ENCODE results near the gene PYGB. TPM values are rescaled to one million over a fixed set of nuclear protein-coding genes. Genes with fewer than 3 reads are reported as not detected.
"Not testable (repeated sequence)": the region's sequence is repeated elsewhere in the genome, so short reads cannot be mapped to it uniquely, and the experiment has no call there.

Gene PYGB
- polyA plus RNA-seq, 3 donors = 48.4 to 59.9 (median 51.8) TPM

DNA sequence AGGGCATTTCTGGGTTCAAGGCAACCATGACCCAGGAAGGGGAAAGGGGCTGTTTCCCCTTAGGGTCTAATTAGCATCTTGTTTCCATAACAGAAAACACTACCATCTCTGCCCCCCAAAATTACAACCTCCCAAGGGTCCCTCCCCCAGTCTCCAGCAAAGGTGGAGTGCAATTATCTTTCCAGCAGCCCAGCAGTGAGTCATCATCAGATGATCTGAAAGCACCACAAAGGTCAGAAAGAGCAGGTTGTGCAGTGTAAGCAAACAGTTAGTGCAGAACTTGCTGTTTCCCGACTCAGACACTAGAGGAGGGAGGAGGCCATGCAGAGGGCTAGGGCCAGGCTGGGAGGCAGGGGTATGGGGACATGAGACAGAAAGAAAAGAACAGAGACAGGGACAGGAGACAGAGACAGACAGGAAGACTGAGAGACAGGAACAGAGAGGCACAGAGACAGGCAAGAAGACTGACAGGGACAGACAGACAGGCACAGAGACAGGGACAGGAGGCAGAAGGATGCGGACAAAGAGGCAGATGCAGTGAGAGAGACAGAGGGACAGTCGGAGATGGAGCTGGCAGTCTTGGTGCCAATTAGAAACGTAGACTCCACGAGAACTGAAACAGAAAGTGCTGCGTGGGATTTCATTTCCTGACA, 62.5 kb downstream of the PYGB start:
- peak; percentile 9 for DNase-seq

DNA sequence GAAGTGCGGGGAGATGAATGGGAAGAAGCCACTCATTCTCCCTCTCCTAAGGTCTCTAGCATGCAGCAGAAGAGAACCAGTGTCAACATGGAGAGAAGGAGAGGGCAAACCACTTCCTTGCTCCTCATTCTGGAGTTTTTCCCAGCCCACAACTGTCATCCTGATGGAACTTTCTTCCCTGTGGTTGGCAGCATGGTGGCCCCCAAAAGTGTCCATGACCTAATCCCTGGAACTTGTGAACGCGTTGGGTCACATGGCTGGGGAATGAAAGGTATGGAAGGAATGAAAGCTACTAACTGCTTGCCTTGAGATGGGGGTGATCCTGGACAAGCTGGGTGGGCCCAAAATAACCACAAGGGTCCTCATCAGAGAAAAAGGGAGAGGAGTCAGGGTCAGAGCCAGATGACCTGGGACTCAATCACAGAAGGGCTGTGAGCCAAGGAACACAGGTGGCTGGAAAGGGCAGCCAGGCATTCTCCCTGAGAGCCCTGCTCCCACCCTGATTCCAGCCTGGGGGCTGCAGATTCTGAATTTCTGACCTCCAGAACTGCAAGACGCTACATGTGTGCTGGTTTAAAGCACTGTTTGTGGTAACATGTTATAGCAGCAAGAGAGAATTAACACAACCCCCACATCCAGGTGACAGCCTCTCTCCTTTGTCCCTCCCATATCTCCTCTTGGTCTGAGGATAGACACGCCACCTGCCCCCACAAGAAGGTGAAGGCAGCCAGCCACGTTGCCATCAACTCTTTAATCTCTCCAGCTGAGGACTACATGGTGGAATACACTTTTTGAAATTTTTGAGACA, 63.2 kb downstream of the PYGB start:
- no peak for DNase-seq

DNA sequence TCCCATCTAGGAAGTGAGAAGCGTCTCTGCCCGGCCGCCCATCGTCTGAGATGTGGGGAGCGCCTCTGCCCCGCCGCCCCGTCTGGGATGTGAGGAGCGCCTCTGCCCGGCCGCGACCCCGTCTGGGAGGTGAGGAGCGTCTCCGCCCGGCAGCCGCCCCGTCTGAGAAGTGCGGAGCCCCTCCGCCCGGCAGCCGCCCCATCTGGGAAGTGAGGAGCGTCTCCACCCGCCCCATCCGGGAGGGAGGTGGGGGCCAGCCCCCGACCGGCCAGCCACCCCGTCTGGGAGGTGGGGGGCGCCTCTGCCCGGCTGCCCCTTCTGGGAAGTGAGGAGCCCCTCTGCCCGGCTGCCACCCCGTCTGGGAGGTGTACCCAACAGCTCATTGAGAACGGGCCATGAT, 64.8 kb downstream of the PYGB start:
- not testable (repeated sequence) for DNase-seq

DNA sequence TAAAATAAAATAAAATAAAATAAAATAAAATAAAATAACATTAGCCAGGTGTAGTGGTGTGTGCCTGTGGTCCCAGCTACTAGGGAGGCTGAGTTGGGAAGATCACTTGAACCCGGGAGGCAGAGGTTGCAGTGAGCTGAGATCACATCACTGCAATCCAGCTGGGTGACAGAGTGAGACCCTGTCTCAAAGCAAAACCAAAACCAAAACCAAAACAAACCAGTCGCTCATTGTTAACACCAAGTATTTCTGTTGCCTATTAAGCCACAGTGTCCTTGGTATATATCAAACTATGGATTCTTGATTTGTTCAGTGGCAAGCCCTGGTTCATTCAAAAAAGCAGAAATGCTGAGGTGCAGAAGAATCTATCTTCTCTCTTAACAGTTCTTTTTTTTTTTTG, 65.7 kb downstream of the PYGB start:
- DNase-seq = no peak

DNA sequence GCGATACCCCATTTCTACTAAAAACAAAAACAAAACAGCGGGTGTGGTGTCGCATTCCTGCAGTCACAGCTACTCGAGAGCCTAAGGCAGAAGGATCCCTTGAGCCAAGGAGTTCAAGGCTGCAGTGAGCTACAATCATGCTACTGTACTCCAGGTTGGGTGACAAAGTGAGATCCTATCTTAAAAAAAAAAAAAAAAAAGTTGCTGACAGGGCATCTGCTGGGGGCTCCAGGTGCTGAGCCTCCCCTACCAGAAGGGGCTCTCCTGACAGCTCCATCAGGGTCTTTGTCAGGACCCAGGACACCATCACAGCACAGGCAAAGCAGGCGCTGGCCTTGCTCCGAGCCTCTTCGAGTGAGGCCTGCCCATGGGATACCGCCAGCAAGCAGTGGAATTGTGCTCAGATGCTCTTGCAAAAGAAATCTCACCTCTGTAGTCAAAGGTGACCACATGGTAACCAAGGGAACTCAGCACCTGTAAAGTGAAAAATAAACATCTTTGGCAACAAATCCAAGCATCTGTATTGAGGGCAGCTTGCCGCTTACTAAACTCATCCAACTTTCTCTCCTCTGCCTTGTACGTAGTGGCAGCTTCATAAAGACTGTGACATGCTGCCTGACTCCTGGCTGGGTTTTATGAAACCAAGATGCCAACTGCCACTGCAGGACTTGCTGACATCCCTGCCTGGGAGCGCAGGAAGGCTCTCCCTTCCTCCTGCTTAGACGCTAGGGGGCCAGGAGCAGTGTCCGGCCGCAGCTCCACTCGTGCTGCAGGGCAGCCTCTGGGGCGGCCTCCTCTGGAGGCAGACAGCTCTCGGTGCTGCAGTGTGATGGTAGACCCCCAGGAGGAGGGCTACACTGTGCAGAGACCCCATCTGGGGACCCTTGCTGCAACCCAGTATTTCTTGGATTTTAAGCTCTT, 66.9 kb downstream of the PYGB start:
- DNase-seq = no peak

DNA sequence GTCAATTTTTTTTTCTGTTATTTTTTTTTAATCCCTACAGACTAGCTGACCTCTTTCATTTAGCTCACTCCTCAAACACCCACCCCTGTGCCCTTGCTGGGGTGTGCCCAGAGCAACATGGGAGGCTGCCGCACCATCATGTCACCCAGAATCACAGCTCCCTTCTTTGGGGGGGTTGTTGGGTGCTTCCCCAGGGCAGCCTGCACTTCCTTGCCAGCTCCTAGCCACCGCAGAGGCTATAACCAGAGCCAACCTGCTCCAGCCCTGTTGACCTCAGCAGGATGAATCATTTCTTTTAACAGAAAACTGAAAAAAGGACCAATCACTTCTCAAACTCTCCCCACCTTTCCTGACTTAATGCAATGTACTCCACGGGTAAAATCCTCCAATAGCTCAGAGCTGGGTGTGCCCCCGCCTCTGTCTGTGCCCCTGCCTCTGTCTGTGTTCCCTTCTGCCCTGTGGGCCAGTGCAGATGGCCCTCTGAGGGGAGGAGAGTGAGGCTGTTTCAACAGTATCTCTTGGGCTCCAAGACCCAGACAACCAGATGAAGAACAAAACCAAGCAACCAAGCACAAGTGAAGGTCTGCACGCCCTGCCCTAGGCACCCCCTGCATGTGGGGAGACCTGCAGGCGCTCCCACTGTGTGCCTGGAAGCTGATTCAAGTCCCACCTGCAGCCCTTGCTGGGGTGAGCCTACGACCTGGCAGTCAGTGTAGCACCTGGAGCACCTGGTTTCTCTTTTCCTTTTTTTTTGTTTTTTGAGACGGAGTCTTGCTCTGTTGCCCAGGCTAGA, 67.7 kb downstream of the PYGB start:
- DNase-seq = no peak

DNA sequence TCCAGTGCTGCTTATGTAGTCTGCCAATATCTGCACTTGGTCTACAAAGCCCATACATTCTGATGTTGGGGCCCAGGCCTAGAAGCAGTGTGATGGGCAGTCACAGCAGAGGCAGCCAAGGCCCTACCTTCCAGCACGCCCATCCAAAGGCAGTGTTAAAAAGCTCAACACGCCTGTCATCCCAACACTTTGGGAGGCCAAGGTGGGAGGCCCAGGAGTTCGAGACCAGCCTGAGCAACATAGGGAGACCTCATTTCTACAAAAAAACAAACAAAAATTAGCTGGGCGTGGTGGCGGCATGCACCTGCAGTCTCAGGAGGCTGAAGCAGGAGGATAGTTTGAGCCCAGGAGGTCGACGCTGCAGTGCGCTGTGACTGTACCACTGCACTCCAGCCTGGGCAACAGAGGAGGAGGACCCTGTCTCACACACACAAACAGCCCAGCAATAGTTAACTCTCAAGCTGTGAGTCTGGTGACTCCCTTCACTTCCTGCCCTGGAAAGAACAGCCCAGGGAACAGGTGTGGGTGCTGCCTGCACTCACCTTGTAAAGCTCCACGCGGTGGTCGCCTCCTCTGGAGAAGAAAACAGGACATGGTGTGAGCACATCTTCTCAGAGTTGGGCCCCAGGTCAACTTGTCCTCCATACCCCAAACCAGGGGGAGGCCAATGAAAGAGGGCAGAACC, 68.8 kb downstream of the PYGB start:
- DNase-seq = no peak

DNA sequence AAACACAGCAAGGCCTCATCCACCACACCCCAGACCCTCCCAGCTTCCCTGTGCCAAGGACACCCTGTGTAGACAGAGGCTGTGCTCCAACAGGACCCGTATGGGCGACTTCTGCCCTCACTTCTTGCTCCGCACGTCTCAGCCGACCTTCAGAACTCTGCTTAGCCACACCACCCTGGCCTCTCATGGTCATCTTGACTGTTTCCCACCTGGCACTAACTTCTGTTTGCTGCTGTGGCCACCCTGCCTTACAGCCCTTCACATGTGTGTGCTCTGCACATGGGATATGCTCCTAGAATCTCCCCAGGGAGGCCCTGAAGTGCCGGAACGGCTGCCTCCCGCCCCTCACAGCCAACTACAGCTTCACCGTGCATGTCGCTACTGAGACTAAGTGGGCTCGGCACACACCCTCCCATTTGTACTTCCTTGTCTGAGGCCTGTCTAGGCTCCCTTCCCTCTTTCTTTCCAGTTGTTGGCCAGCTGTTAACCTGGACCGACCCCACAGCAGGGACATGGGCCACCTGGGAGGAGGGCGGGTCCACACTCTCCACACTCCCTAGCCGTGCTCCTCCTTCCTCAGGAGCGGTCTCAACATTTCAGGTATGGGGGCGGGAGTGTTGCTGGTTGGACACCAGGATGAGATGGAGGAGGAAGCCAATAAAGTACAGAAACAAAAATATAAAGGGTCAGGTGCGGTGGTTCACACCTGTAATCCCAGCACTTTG, 69.6 kb downstream of the PYGB start:
- DNase-seq = no peak

DNA sequence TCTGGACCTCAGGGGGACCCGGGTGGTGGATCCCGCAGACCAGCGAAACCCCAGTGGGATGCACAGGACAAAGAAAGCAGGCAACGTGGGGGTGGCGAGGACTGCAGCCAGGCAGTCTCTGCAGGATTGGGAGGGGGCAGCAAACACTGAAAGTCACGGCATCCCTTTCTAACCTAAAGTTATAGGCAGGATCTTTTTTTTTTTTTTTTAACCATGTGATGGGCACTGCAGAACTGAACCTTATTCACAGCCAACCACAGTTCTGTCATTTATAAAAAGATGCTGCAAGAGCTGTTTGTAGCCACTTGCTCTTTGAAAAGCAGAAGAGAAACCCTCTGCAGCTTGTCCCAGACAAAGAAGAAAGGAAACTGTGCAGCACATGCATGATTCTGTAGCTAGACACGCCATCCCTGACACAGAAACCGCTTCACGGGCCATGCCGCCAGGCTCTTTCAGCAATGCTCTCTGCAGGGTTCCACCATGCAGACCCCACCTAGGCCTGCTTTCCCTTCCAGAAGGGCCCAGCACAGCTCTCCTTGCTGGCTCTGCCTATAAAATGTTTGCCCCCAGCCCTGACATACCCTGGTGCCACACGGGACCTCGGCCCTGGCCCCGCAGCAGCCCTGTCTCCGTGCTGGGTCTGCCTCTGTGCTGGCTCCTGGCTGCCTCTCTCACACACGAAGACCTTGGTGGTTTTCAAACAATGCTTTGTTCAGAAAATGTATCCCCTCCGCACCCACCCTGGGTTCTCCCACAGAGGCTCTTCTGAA, 70.8 kb downstream of the PYGB start:
- no peak for DNase-seq

DNA sequence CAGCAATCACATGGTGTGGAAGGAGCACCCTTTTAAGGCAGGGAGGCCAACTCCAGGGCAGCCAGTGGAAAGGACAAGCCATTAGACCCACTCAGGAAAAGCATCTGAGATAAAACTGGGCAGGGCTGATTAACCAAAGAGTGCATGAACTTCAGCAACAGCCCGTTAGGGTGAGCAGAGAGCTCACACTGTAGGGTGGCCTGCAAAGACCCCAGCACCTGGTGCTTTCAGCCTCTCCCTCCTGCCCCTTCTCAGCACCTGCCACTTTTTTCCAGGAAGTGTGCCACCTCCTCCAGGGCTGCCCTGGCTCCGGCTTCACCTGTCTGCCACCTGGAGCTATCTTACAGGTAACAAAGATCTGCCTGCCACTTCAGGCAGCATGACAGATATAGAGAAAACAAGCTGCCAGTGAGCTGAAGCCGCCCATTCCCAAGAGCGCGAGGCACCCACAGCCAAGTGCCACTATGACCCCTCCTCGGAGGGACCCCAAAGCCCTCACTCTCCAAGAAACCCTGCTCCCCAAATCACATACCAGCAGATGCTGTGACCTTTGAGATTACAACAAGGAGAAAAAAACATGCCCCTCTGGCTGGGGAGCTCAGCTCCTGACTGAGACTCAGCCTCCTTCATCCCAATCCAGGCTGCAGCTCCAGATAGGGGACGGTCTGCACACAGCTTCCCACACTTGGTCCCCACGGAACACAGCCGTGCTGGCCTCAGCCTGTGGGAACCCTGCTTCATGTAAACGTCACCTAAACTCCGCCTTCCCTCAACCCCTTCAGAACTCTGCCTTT, 71.6 kb downstream of the PYGB start:
- no peak for DNase-seq

DNA sequence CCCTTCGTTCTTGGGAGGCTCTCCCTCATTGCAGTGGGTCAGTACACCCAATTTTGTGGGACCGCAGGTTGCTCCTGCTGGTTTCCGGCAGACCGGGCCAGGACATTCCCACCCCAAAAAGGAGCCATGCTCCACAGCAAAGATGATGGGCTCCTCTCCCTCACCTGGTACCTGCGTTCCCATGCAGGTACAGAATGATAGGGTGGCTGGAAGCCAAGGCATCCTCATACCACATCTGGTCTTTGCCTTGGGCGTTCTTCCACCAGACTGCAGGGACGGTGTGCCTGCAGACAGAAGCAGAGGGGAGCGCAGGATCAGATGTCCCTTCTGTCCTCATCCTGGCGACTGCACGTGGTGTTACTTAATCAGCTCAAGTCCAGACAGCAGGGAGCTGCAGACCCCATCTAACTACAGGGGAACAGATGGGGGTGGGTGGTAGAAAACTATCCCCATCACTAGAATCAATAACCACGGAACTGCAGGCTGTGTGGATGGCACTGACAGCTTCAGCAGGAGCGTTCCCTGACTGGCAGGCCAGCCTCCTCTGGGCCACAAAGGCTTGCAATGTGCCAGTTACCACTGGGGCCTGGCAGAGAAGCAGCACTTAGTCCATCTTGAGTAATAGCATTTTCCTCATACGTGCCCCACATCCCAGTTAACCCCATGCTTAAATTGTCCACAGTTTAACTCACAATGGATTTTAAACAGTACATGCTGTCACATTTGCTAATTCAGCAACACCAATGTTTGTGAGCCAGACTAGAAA, 72.3 kb downstream of the PYGB start:
- no peak for DNase-seq

DNA sequence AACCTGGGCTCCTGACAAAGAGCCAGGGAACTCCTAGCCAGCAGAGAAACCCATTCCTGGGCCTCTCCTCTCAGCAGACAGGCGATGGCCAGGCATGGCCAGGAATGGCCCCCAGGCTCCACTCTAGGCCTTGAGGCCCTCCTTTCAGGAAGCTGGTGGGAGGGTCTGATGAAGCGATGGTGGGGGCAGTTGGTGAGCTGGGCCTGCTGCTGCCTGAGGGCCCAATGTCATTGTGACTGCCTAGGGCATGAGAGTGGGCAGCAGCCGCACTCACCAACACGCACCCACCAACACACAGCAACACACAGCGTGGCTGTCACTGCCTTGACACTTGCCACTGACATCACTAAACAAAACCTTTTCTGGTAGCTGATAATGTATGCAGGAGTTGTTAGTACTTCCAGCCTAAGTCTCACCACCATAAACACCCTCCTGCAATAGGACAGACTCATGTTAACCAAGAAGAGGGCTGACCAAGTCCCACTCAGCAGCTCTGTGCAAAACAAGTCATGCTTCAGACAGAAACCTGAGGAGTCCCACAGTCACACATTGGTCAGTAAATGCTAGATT, 73.5 kb downstream of the PYGB start:
- DNase-seq = no peak

DNA sequence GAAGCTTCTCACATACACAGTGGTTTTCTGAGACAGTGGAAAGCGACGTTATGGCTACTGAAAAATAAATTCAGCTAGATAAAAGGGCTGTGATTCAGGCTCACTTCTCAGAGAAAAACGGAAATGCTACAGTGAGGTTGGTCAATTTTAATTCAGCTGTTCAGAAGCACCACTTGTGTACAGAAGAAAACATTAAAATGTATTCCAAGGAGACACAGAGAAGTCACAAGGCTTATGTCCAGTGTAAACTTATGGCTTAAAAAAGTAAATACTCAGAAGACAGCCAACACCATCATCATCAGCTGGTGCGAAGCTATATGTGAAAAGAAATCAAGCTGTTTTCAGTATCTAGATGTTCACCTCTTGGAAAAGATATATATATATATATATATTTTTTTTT, 74.1 kb downstream of the PYGB start:
- no peak for DNase-seq

DNA sequence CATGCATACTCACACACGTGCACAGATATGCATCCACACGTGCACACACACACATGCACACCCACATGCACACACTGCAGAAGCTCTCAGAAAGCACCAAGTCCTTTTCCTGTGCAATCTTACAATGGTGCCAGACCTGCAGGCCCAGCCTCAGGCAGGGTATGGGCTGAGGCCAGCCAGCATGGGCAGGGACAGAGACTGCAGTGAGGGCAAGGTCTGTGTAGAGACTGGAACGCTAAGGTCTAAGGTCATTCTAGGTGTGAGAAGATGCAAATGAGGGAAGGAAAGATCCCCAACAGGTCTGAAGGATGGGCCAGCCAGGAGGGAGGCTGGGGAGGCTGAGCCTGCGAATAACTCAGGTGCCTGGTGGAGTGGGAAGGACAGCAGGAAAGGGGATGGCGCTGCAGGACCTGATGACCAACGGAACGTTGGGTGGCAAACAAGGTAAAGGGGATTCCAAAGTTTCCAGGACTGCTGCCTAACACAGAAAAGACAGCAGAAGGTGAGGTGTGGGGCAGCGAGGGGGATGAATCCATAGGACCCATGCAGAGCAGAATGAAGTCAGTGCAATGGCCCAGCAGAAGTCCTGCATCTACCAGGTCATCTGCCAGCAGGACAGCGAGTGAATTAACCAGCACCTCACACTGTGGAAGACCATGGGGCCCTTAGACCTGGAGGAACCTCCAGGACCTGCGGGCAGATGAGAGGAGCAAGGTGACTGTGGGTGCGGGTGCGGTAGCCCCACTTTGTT, 75.8 kb downstream of the PYGB start:
- DNase-seq = no peak

DNA sequence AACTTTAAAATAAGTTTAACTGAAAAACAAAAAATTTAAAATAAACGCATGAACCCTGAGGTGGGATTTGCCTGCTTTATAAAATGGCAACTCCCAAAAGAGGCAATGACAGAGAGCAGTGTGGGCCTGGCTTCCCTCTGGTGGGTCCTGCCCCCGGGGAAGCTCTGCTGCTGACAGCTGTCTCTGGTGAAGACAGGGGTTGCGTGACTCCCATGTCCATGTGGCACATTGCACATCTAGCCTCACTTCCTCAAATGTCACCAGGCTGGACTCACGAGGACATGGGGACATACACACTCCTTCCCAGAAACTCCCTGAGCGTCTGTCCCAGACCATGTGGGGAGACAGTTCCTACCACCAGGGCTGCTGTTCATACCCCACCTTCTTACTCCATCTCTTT, 76.5 kb downstream of the PYGB start:
- no peak for DNase-seq

DNA sequence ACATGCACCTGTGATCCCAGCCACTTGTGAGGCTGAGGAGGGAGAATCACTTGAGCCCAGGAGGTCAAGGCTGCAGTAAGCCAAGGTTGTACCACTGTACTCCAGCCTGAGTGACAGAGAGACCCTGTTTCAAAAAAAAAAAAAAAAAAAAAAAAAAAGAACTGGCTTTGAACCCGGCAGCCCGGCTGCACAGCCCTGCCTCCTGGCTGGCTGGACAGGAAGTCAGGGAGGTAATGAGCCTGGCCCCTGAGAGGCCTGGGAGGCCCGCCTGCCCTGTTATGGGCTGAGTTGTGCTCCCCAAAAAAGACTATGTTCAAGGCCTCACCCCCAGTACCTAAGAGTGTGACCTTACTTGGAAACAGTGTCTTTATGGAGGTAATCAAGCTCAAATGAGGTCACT, 77.2 kb downstream of the PYGB start:
- DNase-seq = no peak

DNA sequence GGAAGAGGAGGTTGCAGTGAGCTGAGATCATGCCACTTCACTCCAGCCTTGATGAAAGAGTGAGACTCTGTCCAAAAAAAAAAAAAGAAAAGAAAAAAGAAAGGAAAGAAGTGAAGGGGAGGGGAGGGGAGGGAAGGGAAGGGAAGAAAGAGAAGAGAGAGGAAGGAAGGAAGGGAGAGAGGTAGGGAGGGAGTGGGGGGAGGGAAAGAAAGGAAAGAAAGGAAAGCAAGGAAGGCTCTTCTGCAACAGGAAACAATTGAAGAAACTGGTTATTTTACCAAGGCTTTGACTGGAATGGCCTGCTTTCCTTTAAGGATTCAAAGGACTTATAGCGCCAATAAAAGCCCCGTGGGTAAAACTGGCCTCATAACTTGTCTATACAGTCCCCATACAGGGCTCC, 78.1 kb downstream of the PYGB start:
- no peak for DNase-seq

All from renal pelvis (tissue), 4 donors.